AG08395 (cell line): ENCODE measurements around the gene RGS9.

Experiments used
- DNase-seq: peaks from one replicate; pipeline ENCODE4 v3.0.0; 2012; ENCODE audit warnings: mixed read lengths, low spot score

The RGS9 gene

DNA sequence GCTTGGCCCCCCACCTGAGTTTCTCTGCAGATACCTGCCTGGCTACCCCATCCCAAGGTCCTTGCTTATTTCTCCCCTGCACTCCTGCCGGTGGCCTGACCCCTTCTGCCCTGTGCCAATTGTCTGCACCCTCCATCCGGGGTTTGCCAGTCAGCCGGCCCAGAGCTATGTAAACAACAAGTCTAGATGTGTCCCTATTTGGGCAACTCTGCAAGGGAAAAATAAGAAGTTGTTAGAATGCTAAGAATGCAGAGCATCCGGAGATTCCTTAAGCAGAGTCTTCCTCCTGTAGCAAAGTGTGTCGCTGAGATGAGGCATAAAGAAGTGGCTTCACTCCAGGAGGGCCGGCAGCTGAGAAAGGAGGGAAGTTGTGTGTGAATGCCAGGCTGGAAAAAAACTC lies 46.6 kb downstream of the RGS9 start:
- DNase-seq, result peak; percentile 74

DNA sequence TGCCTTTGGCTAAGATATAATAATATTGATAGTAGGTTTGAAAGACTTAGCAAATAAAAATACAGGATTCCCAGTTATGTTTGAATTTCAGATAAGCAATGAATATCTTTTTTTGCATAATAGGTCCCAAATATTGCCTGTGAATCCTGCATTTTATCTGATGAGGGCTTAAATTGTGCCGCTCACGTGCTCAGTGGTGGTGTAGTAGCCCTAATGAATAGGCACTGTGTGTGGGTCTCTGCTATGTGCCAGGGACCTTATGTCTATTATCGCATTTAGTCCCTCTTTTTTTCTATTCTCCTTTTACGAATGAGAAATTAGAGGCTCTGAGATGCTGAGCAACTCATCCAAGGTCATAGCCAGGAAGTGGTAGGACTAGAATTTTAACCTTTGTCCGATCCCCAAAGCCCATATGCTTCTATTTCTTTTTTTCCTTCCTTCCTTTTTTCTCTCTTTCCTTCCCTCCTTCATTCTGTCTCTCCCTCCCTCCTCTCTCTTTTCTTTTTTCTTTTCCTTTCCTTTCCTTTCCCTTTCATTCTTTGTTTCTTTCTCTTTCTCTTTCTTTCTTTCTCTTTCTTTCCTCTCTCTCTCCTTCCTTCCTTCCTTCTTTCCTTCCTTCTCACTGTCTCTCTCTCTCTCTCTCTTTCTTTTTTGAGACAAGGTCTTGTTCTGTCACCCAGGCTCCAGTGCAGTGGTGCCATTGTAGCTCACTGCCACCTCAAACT lies 47.2 kb downstream of the RGS9 start:
- DNase-seq, result no peak

- DNase-seq, result no peak
Measured at GRCh38 chr17:65185062-65185461, 47.9 kb downstream of the RGS9 start.

DNA sequence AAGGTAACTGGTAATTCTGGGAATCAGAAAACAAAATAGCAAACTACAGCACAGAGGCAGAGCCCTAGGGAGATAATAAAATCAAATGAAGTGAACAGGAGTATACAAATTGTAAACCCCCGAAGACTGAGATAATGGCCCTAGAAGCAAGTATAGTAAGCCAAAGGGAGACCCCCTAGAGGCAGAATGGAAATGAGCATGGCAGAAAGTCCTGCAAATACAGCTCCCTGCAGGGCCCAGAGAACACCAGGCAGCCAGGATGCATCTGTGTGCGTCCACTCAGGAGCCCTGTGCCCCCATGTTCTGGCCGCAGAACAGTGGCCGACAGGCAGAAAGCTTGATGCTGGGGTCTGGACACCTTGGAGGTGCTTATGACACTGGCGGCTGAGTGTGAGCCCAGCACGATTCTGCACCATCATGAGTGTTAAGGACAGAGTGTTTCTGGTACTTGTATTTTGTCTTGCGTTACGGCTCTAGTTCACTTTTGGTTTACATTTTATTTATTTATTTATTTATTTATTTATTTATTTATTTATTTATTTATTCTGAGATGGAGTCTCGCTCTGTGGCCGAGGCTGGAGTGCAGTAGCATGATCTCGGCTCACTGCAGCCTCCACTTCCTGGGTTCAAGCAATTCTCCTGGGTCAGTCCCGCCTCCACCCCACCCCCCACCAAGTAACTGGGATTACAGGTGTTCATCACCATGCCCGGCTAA lies 48.7 kb downstream of the RGS9 start:
- DNase-seq, result no peak

DNA sequence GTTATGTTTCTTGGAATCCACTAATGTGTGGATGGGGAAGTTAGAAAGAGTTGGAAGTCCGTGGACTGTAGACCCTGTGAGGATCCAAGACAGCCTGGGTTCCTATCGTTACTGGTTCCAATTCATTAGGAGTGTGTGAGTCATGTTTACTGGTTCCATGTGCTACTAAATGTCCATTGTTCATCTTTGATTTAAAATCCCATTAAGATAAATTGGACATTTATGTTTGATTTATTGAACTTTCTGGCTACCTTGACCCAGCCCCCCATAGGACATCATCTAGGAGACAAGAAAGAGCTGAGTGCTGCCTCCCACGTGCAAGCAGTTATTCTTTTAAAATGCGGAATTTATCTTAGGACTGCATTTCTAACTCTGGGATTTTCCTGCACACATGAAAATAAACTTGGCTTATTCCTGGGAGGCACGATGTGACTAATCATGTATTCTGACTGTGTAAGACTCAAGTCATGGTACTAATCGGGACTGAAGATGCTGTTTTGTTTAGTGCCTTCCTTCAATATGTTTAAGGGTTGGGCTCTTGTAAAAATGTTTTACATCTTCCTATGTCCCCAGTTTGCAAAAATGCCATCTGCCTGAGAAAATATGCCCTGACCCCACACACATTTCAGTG lies 53.4 kb downstream of the RGS9 start:
- DNase-seq, result peak; percentile 27

DNA sequence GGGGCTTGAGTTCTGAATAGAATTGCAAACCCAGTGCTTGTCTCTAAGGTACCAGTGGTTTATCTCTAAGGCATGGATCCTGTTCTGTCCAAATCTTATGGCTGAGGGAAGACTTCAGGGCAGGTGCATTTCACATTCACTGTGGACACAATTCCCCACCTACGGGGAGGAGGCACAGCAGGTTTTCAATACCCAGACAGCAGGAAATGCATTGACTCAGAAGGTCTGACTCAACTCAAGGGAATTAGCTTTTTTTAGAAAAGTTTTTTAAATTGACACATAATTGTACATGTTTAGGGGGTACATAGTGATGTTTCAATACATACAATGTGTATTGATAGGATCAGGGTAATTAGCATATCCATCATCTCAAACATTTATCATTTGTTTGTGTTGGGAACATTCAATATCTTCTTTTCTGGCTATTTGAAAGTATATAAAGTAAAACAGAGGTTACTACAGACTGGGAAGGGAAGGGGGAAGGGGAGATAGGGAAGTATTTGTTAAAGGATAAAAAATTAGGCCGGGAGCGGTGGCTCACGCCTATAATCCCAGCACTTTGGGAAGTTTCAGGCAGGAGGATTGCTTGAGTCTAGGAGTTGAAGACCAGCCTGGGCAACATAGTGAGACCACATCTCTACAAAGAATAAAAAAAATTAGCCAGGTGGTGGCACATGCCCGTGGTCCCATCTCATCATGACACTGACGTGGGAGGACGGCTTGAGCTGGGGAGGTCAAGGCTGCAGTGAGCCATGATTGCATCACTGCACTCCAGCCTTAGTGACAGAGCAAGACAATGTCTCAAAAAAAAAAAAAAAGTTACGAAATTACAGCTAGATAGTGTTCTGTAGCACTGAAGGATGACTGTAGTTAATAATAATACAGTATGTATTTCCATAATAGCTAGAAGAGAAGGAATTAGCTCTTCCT lies 54.9 kb downstream of the RGS9 start:
- peak; percentile 53 for DNase-seq

GRCh38 chr17:65193305-65193704 lies 56.1 kb downstream of the RGS9 start:
- DNase-seq, result no peak

DNA sequence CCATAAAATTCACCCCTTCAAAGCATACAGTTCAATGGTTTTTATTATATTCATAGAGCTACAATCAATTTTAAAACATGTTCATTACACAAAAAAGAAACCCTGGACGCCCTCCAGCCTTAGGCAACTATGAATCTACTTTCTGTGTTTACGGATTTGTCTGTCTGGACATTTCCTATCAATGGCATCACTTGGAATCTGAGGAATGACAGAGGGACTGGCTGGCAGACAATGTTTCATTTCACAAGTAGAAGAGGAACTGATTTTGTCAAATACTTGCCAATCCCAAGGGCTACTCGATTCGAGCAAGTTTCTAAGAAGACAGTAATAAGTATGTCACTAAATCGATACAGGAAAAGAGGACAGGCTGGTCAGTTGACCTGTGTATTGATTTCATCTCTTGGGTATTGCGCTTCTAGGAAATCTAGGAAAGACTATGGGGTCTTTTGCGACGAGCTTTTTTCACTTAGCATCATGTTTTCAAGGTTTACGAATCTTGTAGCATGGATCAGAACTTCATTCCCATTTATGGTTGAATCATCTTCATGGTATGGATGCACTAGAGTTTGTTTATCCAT lies 56.6 kb downstream of the RGS9 start:
- no peak for DNase-seq

DNA sequence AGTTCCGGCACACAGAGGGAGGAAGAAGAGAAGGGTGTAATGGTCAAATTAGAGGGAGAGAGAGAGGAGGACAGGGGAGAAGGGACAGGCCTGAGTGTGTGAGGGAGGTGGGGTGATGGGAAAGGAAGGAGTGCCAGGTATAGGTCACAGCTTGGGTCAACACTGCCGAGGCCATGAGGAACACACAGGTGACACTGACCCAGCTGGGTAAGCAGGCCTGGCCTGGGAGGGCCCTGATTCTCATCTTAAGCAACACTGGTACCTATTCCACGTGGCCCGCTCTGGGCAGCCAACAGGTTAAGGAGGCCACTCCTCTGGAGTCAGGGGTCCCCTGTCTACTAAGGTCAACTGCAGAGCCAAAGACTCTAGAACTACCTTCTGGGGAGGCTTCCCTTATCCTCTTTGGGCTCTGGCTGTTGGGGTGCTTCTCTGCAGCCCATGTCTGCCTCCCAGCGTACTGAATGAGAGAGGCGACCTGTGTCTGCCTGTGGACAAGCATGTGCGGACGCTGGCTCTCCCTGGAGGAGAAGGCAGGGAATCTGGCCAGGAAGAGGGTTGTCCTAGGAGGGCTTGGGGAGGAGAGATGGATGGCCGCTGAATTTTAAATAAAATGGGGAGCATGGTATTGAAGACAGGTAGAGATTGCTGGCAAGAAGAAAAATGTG lies 57.6 kb downstream of the RGS9 start:
- no peak for DNase-seq

- DNase-seq, result no peak
Measured at GRCh38 chr17:65195716-65196115, 58.5 kb downstream of the RGS9 start.

- DNase-seq, result no peak
Measured at GRCh38 chr17:65196617-65197016, 59.4 kb downstream of the RGS9 start.

- no peak for DNase-seq
Measured at GRCh38 chr17:65197201-65197600, 60.0 kb downstream of the RGS9 start.

DNA sequence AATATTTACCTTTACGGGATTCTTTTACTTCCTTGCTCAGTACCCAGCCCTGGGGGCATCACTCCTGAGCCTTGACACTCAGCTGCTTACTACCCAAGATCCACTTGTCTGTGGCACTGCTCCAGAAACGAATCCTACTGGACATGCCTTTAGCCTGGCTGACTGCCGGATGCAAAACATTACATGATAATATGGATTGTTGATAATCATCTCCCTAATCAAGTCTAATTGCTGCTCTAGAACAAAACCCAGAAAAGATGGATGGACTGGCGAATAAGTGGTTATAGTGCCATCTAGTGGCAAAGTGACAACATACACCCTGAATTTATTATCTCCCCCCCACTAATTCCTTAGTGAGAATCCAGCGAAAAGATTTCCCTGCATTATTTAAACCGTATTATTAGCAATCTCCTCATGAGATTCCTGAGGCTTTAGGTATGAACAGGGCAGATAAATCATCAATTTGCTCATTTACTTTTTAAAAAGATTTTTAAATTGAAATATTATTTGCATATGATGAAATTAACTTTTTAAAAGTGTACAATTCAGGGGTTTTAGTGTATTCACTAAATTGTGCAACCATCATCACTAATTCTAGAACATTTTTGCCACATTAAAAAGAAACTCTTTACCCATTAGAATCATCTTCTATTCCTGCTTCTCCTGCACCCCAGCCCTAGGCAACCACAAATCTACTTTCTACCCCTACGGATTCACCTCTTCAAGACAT lies 61.6 kb downstream of the RGS9 start:
- DNase-seq, result peak; percentile 82

DNA sequence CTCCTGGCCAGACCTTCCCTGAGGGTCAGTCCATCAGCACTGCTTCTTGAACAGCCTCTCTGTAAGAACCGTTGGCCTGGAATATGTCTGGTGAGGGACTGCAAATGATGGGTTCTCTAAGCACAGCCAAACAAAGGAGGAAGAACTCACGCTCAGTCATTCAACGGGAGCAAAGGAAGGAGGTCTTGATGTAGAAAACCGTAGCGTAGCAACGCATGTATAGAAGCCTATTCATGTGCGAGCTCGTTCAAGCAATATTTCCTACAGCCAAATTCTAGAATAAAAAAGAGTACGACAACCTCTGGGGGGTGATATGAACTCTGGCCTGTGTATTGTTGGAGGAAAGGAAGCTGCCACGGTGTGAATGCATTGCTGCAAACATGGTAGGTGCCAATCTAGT lies 64.2 kb downstream of the RGS9 start:
- no peak for DNase-seq

DNA sequence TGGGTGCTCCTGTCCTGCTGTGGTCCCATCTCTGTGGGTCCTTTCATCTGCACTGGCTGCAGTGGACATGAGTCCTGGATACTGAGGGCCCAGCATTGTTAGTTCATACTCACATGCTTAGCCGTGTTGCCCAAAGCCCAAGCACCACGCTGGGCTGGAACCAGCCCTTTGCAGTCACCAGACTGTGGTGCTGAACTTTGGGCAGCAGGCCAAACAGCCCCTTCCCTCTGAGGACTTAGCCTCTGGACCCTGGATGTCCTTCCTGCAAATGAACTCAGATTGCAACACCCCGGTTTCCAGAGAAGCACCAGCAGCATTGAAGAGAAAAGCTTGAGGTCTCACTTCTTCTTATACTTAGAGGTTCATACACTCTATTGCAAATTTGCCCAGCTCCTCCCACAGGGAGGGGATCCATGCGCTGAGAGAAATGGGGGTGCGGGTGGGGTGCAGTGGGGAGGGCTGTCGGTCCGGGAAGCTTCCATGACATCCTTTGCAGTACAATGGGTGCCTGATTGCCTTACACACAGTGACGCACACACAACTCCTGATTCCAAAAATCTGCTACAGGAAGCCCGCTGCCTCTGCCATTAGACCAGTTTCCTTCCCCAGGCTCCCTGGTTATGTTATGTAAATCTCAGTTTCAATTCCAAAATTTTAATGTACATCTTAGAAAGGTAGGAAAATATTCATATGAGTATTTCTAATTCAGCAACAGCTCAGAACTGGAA lies 65.8 kb downstream of the RGS9 start:
- no peak for DNase-seq

GRCh38 chr17:65204001-65204400 lies 66.8 kb downstream of the RGS9 start:
- no peak for DNase-seq

- no peak for DNase-seq
Measured at GRCh38 chr17:65205655-65206054, 68.5 kb downstream of the RGS9 start.

GRCh38 chr17:65207448-65207847 lies 70.3 kb downstream of the RGS9 start:
- DNase-seq, result peak; percentile 31

DNA sequence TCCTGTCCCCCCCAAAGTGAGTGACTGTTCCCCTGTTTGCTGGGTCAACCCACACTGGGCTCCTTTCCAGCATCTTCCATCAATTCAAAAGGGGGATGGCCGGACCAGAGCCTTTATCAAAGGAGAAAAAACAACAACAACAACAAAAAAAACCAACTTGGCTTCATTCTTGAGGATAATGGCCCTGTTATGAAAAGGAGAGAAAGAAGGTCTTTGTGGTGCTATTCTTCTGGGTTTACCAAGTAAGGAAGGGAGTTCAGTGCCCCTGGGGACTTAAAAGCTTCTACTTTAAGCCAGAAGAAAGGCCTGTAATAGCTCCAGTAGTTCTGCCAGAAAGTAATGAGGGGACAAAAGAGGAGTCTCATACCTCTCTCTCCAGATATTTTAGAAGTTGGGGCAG lies 71.5 kb downstream of the RGS9 start:
- DNase-seq, result no peak

GRCh38 chr17:65218261-65218660 lies 81.1 kb downstream of the RGS9 start:
- peak; percentile 26 for DNase-seq
